ENCODE results near the gene TNRC6B. TPM values are rescaled to one million over a fixed set of nuclear protein-coding genes. Genes with fewer than 3 reads are reported as not detected.

Gene TNRC6B
- polyA plus RNA-seq, 3 donors, result 7.2 to 16.5 (median 11.8) TPM

DNA sequence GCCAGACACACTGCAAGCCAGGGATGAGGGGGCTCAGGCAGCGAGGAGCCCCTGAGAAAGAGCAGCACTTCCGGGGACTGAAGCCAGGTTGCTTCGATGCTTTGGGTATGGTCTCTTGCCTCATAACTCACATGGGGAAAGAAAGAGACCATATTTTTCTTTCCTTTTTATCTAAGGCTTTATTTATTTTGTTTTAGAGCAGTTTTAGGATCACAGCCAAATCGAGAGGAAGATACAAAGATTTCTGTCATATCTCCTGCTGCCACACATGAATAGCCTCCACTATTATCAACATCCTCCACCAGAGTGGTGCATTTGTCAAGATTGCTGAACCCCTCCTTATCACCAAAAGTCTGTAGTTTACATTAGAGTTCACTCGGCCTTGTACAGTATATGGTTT lies 144.3 kb downstream of the TNRC6B start:
- Histone ChIP-seq H3K27me3 (ENCODE audit: control insufficient read depth in 2 of 2, insufficient read depth in 2 of 2, low read length in 2 of 2) (no peaks in the 10 kb centered on the region), H3K36me3 (replicated peaks in 1 of 2; ENCODE audit: control insufficient read depth in 1 of 2, insufficient read depth in 2 of 2, low read length in 2 of 2) (peaks cover 74 to 98% of the 10 kb centered on the region in 2 donors), H3K9me3 (replicated peaks in 1 of 2; ENCODE audit: control insufficient read depth in 1 of 2, insufficient read depth in 1 of 2, low read length in 2 of 2) (no peaks in the 10 kb centered on the region), H3K4me2 (replicated peaks; ENCODE audit: extremely low read depth, low read length, poor library complexity, severe bottlenecking) (no peak overlapping the region), H3K9ac (ENCODE audit: insufficient read depth, low read length, poor library complexity, severe bottlenecking) (no peak overlapping the region), H4K20me1 (ENCODE audit: insufficient read depth, low read length) (peaks cover 5% of the 10 kb centered on the region), H3K4me1 (ENCODE audit: control insufficient read depth in 1 of 2, insufficient read depth in 2 of 2, low read length in 2 of 2) (no peaks in the 10 kb centered on the region), H2AFZ (ENCODE audit: insufficient read depth, low read depth, low read length, poor library complexity, severe bottlenecking) (no peak overlapping the region), H3K27ac (ENCODE audit: low read depth in 1 of 2, low read length in 2 of 2) (no peak overlapping the region), H3K4me3 (replicated peaks in 1 of 3; ENCODE audit: low read depth in 2 of 3, low read length in 3 of 3) (no peak overlapping the region), H3K79me2 (ENCODE audit: insufficient read depth, low read length) (no peaks in the 10 kb centered on the region)
- Mint-ChIP-seq H3K27me3 (ENCODE audit: low read depth in 3 of 3) (no peaks in the 10 kb centered on the region), H3K27ac (peak overlapping the region in 3 of 7 donors; percentile 33 to 75 (median 38)), H3K36me3 (peaks cover 88 to 94% of the 10 kb centered on the region in 2 donors), H3K9me3 (no peaks in the 10 kb centered on the region), H3K4me3 (no peak overlapping the region), H3K4me1 (no peaks in the 10 kb centered on the region)
- 100% methylated on average over 3 of the region's 5 CpGs for WGBS (ENCODE audit: insufficient coverage)
- no peak for DNase-seq
- intact Hi-C loops (cut with micrococcal nuclease), result no loop called here
- TF ChIP-seq, protein P1, sequence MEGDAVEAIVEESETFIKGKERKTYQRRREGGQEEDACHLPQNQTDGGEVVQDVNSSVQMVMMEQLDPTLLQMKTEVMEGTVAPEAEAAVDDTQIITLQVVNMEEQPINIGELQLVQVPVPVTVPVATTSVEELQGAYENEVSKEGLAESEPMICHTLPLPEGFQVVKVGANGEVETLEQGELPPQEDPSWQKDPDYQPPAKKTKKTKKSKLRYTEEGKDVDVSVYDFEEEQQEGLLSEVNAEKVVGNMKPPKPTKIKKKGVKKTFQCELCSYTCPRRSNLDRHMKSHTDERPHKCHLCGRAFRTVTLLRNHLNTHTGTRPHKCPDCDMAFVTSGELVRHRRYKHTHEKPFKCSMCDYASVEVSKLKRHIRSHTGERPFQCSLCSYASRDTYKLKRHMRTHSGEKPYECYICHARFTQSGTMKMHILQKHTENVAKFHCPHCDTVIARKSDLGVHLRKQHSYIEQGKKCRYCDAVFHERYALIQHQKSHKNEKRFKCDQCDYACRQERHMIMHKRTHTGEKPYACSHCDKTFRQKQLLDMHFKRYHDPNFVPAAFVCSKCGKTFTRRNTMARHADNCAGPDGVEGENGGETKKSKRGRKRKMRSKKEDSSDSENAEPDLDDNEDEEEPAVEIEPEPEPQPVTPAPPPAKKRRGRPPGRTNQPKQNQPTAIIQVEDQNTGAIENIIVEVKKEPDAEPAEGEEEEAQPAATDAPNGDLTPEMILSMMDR (IDR thresholded peaks at IDR 0.05), result no peak

DNA sequence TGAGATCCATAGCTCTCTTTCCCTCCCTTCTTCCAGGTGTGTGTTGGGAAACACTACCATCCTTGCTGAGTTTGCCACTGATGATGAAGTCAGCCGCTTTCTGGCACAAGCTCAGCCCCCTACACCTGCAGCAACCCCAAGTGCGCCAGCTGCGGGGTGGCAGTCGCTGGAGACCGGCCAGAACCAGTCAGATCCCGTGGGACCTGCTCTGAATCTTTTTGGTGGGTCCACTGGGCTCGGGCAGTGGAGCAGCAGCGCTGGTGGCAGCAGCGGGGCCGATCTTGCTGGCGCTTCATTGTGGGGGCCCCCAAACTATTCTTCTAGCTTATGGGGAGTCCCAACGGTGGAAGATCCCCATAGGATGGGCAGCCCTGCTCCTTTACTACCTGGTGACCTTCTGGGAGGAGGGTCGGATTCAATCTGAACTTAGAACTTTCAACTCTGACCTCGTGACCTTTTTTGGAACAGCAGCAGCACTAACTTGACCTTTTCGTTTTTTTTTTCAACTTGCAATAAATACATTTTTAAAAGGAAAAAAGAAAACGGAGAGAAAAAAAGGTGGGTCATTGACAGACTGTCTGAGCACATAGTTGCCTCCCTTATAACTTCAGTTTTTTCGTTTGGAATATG lies 145.2 kb downstream of the TNRC6B start:
- Mint-ChIP-seq H3K9me3 (no peaks in the 10 kb centered on the region), H3K27me3 (ENCODE audit: low read depth in 3 of 3) (no peaks in the 10 kb centered on the region), H3K27ac (peak overlapping the region in 1 of 7 donors; percentile 81), H3K4me3 (no peak overlapping the region), H3K4me1 (no peaks in the 10 kb centered on the region), H3K36me3 (peaks cover 88 to 95% of the 10 kb centered on the region in 2 donors)
- no peak overlapping the region for H3K4me2 ChIP-seq (replicated peaks; ENCODE audit: extremely low read depth, low read length, poor library complexity, severe bottlenecking)
- H3K36me3 ChIP-seq (replicated peaks in 1 of 2; ENCODE audit: control insufficient read depth in 1 of 2, insufficient read depth in 2 of 2, low read length in 2 of 2), result peaks cover 73 to 97% of the 10 kb centered on the region in 2 donors
- 97% methylated on average over 13 of the region's 17 CpGs for WGBS (ENCODE audit: insufficient coverage)
- no peak overlapping the region for H3K4me3 ChIP-seq (replicated peaks in 1 of 3; ENCODE audit: low read depth in 2 of 3, low read length in 3 of 3)
- H4K20me1 ChIP-seq (ENCODE audit: insufficient read depth, low read length), result peaks cover 5% of the 10 kb centered on the region
- no peak overlapping the region for H3K27ac ChIP-seq (ENCODE audit: low read depth in 1 of 2, low read length in 2 of 2)
- H3K9ac ChIP-seq (ENCODE audit: insufficient read depth, low read length, poor library complexity, severe bottlenecking), result no peak overlapping the region
- H3K79me2 ChIP-seq (ENCODE audit: insufficient read depth, low read length), result no peaks in the 10 kb centered on the region
- no peak for DNase-seq
- intact Hi-C loops (cut with micrococcal nuclease), result no loop called here
- no peak overlapping the region for H2AFZ ChIP-seq (ENCODE audit: insufficient read depth, low read depth, low read length, poor library complexity, severe bottlenecking)
- no peaks in the 10 kb centered on the region for H3K27me3 ChIP-seq (ENCODE audit: control insufficient read depth in 2 of 2, insufficient read depth in 2 of 2, low read length in 2 of 2)
- TF ChIP-seq, protein P1 (IDR thresholded peaks at IDR 0.05), result no peak
- H3K9me3 ChIP-seq (replicated peaks in 1 of 2; ENCODE audit: control insufficient read depth in 1 of 2, insufficient read depth in 1 of 2, low read length in 2 of 2), result no peaks in the 10 kb centered on the region
- no peaks in the 10 kb centered on the region for H3K4me1 ChIP-seq (ENCODE audit: control insufficient read depth in 1 of 2, insufficient read depth in 2 of 2, low read length in 2 of 2)
